ENCODE measurements around the gene ATRX. TPM values are rescaled to one million over a fixed set of nuclear protein-coding genes. Genes with fewer than 3 reads are reported as not detected.

Gene ATRX
- total RNA-seq, 1 experiment from 2014 or later: 93.3 TPM

DNA sequence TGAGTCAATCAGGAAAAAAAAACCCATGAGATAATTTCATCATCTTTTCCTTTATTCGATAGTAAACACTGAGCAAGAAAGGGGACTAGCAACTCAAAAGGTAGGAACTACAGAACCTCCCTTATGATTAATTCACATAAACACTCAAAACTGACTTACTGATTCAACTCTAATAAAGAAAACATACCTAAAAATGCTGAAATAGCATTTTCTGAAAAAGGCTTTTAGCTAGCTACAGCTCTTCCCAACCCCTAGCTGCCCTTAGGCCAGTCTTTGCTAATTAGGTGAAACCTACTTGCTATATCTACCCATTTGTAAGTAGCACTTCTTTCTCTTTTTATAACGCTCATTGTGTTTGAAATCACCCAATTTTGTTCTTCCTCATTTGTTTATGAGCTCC is 150.6 kb downstream of the ATRX start:
- Histone ChIP-seq H3K9me3 (ENCODE audit: insufficient read depth, low read depth) (no peaks in the 10 kb centered on the region), H3K4me2 (no peak overlapping the region), H3K36me3 (ENCODE audit: low read depth) (no peaks in the 10 kb centered on the region), H3K27me3 (ENCODE audit: insufficient read depth, low read depth) (no peaks in the 10 kb centered on the region), H4K20me1 (ENCODE audit: insufficient read depth) (no peaks in the 10 kb centered on the region), H3K79me2 (ENCODE audit: low read depth) (no peaks in the 10 kb centered on the region), H3F3A (ENCODE audit: insufficient read depth, low read depth) (no peaks in the 10 kb centered on the region), H3K4me3 (no peak overlapping the region), H2AFZ (no peak overlapping the region), H3K27ac (no peak overlapping the region), H3K9me2 (ENCODE audit: insufficient read depth) (no peaks in the 10 kb centered on the region), H3K4me1 (replicated peaks; ENCODE audit: insufficient read depth) (no peaks in the 10 kb centered on the region)
- intact Hi-C loops (cut with micrococcal nuclease; ENCODE audit: unreplicated experiment): no loop called here
- no peak for TF ChIP-seq EZH2 (IDR thresholded peaks at IDR 0.05; ENCODE audit: low read depth)
- TF ChIP-seq, protein P1, sequence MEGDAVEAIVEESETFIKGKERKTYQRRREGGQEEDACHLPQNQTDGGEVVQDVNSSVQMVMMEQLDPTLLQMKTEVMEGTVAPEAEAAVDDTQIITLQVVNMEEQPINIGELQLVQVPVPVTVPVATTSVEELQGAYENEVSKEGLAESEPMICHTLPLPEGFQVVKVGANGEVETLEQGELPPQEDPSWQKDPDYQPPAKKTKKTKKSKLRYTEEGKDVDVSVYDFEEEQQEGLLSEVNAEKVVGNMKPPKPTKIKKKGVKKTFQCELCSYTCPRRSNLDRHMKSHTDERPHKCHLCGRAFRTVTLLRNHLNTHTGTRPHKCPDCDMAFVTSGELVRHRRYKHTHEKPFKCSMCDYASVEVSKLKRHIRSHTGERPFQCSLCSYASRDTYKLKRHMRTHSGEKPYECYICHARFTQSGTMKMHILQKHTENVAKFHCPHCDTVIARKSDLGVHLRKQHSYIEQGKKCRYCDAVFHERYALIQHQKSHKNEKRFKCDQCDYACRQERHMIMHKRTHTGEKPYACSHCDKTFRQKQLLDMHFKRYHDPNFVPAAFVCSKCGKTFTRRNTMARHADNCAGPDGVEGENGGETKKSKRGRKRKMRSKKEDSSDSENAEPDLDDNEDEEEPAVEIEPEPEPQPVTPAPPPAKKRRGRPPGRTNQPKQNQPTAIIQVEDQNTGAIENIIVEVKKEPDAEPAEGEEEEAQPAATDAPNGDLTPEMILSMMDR (conservative IDR thresholded peaks at IDR 0.05): no peak
- no peak for DNase-seq
- CTCF ChIA-PET: no interaction called here
- POLR2A ChIA-PET (ENCODE audit: unreplicated experiment): no interaction called here
- BruUV-seq (replicated peaks): no TSS peak

DNA sequence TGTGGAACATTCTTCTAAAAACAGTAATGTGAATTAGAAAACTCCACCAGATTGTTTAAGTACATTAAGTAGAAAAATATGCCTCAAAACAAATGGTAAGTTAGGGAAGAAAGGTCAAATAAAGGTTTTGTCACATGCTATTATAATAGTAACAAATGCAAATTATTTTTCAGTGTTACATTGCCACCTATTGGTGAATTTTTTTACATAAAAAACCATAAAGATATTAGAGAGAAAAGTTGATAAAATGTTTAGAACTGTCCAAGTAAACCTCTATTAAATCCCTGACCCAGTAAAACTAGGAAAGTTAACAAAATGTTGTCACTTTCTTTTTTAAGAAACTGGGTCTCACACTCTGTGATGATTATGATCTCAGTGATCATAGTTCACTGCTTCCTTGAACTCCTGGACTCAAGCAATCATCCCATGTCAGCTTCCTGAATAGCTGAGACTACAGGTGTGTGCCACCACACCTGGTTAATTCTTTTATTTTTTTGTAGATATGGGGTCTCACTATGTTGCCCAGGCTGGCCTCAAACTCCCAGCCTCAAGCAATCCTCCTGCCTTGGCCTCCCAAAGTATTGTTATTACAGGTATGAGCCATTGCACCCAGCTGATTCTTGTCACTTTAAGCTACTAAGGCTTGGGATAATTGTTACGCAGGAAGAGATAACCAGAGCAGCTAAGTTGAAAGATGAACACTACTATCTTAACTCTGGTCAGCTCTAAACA is 157.6 kb downstream of the ATRX start:
- Histone ChIP-seq H2AFZ (no peak overlapping the region), H3K9me2 (ENCODE audit: insufficient read depth) (no peaks in the 10 kb centered on the region), H3K9me3 (ENCODE audit: insufficient read depth, low read depth) (no peaks in the 10 kb centered on the region), H3F3A (ENCODE audit: insufficient read depth, low read depth) (no peaks in the 10 kb centered on the region), H3K36me3 (ENCODE audit: low read depth) (no peaks in the 10 kb centered on the region), H3K4me2 (no peak overlapping the region), H3K4me1 (replicated peaks; ENCODE audit: insufficient read depth) (no peaks in the 10 kb centered on the region), H3K79me2 (ENCODE audit: low read depth) (no peaks in the 10 kb centered on the region; the same call in 1 of the 2 replicates), H4K20me1 (ENCODE audit: insufficient read depth) (no peaks in the 10 kb centered on the region; the same call in 1 of the 2 replicates), H3K4me3 (no peak overlapping the region), H3K27me3 (ENCODE audit: insufficient read depth, low read depth) (no peaks in the 10 kb centered on the region), H3K27ac (no peak overlapping the region)
- CTCF ChIA-PET: no interaction called here
- intact Hi-C loops (cut with micrococcal nuclease; ENCODE audit: unreplicated experiment): no loop called here
- no peak for DNase-seq
- TF ChIP-seq, protein P1 (conservative IDR thresholded peaks at IDR 0.05): peak; percentile 39; the same call in 1 of the 2 replicates
- TF ChIP-seq EZH2 (IDR thresholded peaks at IDR 0.05; ENCODE audit: low read depth): no peak
- BruUV-seq (replicated peaks): no TSS peak
- POLR2A ChIA-PET (ENCODE audit: unreplicated experiment): no interaction called here

DNA sequence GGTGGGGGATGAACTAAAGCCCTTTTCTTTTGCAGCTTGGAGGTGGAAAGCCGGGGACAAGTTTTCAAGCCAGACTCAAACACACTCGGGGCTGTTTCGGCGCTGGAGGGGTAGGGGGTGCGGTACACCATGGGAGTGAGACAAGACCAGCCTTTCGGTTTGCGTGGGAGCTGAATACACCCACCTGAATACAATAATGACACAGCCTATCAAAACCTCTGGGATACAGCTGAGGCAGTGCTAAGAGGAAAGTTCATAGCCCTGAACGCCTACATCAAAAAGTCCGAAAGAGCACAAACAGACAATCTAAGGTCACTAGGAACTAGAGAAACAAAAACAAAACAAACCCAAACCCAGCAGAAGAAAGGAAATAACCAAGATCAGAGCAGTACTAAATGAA is 163.3 kb downstream of the ATRX start:
- intact Hi-C loops (cut with micrococcal nuclease; ENCODE audit: unreplicated experiment): no loop called here
- Histone ChIP-seq H3K79me2 (ENCODE audit: low read depth) (no peaks in the 10 kb centered on the region; the same call in 1 of the 2 replicates), H2AFZ (no peak overlapping the region), H3F3A (ENCODE audit: insufficient read depth, low read depth) (no peaks in the 10 kb centered on the region; the same call in 1 of the 2 replicates), H4K20me1 (ENCODE audit: insufficient read depth) (no peaks in the 10 kb centered on the region; the same call in 1 of the 2 replicates), H3K4me3 (no peak overlapping the region), H3K27ac (no peak overlapping the region), H3K36me3 (ENCODE audit: low read depth) (no peaks in the 10 kb centered on the region), H3K4me2 (no peak overlapping the region), H3K27me3 (ENCODE audit: insufficient read depth, low read depth) (no peaks in the 10 kb centered on the region), H3K9me3 (ENCODE audit: insufficient read depth, low read depth) (no peaks in the 10 kb centered on the region), H3K4me1 (replicated peaks; ENCODE audit: insufficient read depth) (no peaks in the 10 kb centered on the region), H3K9me2 (ENCODE audit: insufficient read depth) (no peaks in the 10 kb centered on the region)
- no peak for TF ChIP-seq EZH2 (IDR thresholded peaks at IDR 0.05; ENCODE audit: low read depth)
- TF ChIP-seq, protein P1 (conservative IDR thresholded peaks at IDR 0.05): no peak
- BruUV-seq (replicated peaks): no TSS peak
- CTCF ChIA-PET: no interaction called here
- no peak for DNase-seq
- POLR2A ChIA-PET (ENCODE audit: unreplicated experiment): interaction anchor here (0.6 kb wide), 1 partner anchor 23 kb away, joined by 10 read pairs; no protein-coding TSS in a partner anchor
